Muscle of arm (tissue), 12 donors: Measurements from ENCODE around the gene KCNK5. TPM values are rescaled to one million over a fixed set of nuclear protein-coding genes. Genes with fewer than 3 reads are reported as not detected.

ENCODE experiments used
- polyA plus RNA-seq, 12 donors: library from polyadenylated mRNA; unstranded; fragments of 120-200 nt; gene quantifications; one replicate each; pipeline ENCODE4 v1.2.1, GENCODE V29; 2013; ENCODE audit not compliant: insufficient read length in 12 of 12

KCNK5 gene
- polyA plus RNA-seq, 12 donors: 0.75 to 7.3 (median 1.5) TPM; not detected in 1

Other genes with a start within 250 kb of the KCNK5 start
- under 1 TPM in 5 of 12 donors, not detected in 7; 0.04 to 0.52 (median 0.17) TPM for gene GLP1R, start 180.7 kb downstream of the KCNK5 start, polyA plus RNA-seq
- gene SAYSD1, start 114.3 kb downstream of the KCNK5 start, polyA plus RNA-seq: 10 to 100 TPM in 10 of 12 donors, 1 to 10 TPM in 1, not detected in 1; 5.5 to 15.8 (median 12.1) TPM
- gene KCNK17, start 84.9 kb upstream of the KCNK5 start, polyA plus RNA-seq: 1 to 10 TPM in 4 of 12 donors, under 1 TPM in 3, not detected in 5; 0.10 to 3.1 (median 2.3) TPM
- gene KCNK16, start 93.2 kb upstream of the KCNK5 start, polyA plus RNA-seq: not detected